Neural progenitor cell (in vitro differentiated cells): ENCODE results near the gene GALNT18. TPM values are rescaled to one million over a fixed set of nuclear protein-coding genes. Genes with fewer than 3 reads are reported as not detected.

Experiments used
- DNase-seq: peaks from one replicate; pipeline ENCODE4 v3.0.0-alpha.2; 2016; ENCODE audit warnings: low spot score
- H2AFZ ChIP-seq: fragments of 200-600 bp; sonication (generic); replicated peaks from 2 replicates; pipeline ENCODE4 v1.6.1; 2016; ENCODE audit warnings: antibody characterized with exemption
- H3F3A ChIP-seq: fragments of 200-600 bp; sonication (generic); 2 replicates; pipeline ENCODE4 v1.6.1; 2016; ENCODE audit warnings: antibody characterized with exemption, low read depth
- H3K27ac ChIP-seq: fragments of 200-600 bp; sonication (generic); 2 replicates; pipeline ENCODE4 v1.5.1; 2016; ENCODE audit warnings: mild to moderate bottlenecking
- H3K27me3 ChIP-seq: fragments of 200-600 bp; sonication (generic); 2 replicates; pipeline ENCODE4 v1.6.1; 2016; ENCODE audit warnings: mild to moderate bottlenecking, moderate library complexity
- H3K36me3 ChIP-seq: fragments of 200-600 bp; sonication (generic); 2 replicates; pipeline ENCODE4 v1.5.1; 2016
- H3K4me1 ChIP-seq: fragments of 200-600 bp; sonication (generic); 2 replicates; pipeline ENCODE4 v1.6.1; 2016; ENCODE audit warnings: mixed run types
- H3K4me2 ChIP-seq: fragments of 200-600 bp; sonication (generic); 2 replicates; pipeline ENCODE4 v1.6.1; 2016
- H3K4me3 ChIP-seq: fragments of 200-600 bp; sonication (generic); 2 replicates; pipeline ENCODE4 v1.5.1; 2016
- H3K79me2 ChIP-seq: fragments of 200-600 bp; sonication (generic); 2 replicates; pipeline ENCODE4 v1.6.1; 2016; ENCODE audit warnings: low read depth
- H3K9ac ChIP-seq: fragments of 200-600 bp; sonication (generic); 2 replicates; pipeline ENCODE4 v1.6.1; 2016
- H3K9me3 ChIP-seq: fragments of 200-600 bp; sonication (generic); 2 replicates; pipeline ENCODE4 v1.5.1; 2016; ENCODE audit warnings: low read depth
- H4K20me1 ChIP-seq: fragments of 200-600 bp; sonication (generic); 2 replicates; pipeline ENCODE4 v1.6.1; 2016; ENCODE audit warnings: low read depth
- H3K27ac Mint-ChIP-seq: 3 replicates; pipeline ENCODE4 v1.8.0; 2021; ENCODE audit warnings: mixed read lengths
- H3K27me3 Mint-ChIP-seq: 2 replicates; pipeline ENCODE4 v1.8.0; 2022; ENCODE audit warnings: low read depth, mild to moderate bottlenecking, inconsistent platforms, moderate library complexity, mixed read lengths; ENCODE audit not compliant: insufficient read depth
- H3K36me3 Mint-ChIP-seq: 3 replicates; pipeline ENCODE4 v1.8.0; 2021; ENCODE audit warnings: mixed read lengths
- H3K4me1 Mint-ChIP-seq: 3 replicates; pipeline ENCODE4 v1.8.0; 2021; ENCODE audit warnings: mixed read lengths
- H3K4me3 Mint-ChIP-seq: 3 replicates; pipeline ENCODE4 v1.8.0; 2021; ENCODE audit warnings: mild to moderate bottlenecking, moderate library complexity, mixed read lengths
- H3K9me3 Mint-ChIP-seq: 3 replicates; pipeline ENCODE4 v1.8.0; 2020; ENCODE audit warnings: mixed read lengths
- CTCF ChIP-seq: fragments of 200-600 bp; sonication (generic); IDR thresholded peaks from 2 replicates; pipeline ENCODE4 v1.5.1; 2017; ENCODE audit warnings: antibody characterized with exemption, mild to moderate bottlenecking
- EZH2 ChIP-seq: fragments of 200-600 bp; sonication (generic); IDR thresholded peaks from 2 replicates; pipeline ENCODE4 v1.6.1; 2017; ENCODE audit warnings: antibody characterized with exemption, mild to moderate bottlenecking, moderate library complexity
- EZH2phosphoT487 ChIP-seq: fragments of 200-600 bp; sonication (generic); IDR thresholded peaks from 2 replicates; pipeline ENCODE4 v1.6.1; 2017; ENCODE audit warnings: antibody characterized with exemption
- total RNA-seq: library from RNA; depleted of rRNA; stranded (reverse); fragments of >200 nt; gene quantifications from 2 replicates; pipeline ENCODE4 v1.2.3, GENCODE V29; 2015; ENCODE audit warnings: low replicate concordance

Gene GALNT18
- total RNA-seq, 1 donor from 2014 or later = 2.4 TPM

GRCh38 chr11:11458485-11458884, 163.3 kb downstream of the GALNT18 start:
- no peaks in the 10 kb centered on the region for H3K36me3 Mint-ChIP-seq
- H3K27ac ChIP-seq = no peak overlapping the region
- H3K27me3 ChIP-seq = no peaks in the 10 kb centered on the region
- no peaks in the 10 kb centered on the region for H3K36me3 ChIP-seq
- H3K79me2 ChIP-seq = no peaks in the 10 kb centered on the region
- H3K9me3 ChIP-seq = no peaks in the 10 kb centered on the region
- H3K27ac Mint-ChIP-seq = no peak overlapping the region
- H3K4me2 ChIP-seq = no peak overlapping the region
- H3K9me3 Mint-ChIP-seq = no peaks in the 10 kb centered on the region
- H3K4me3 ChIP-seq = no peak overlapping the region
- no peak overlapping the region for H2AFZ ChIP-seq
- DNase-seq = no peak
- TF ChIP-seq EZH2 (no peak), CTCF (no peak), EZH2phosphoT487 (no peak)
- H3K9ac ChIP-seq = no peak overlapping the region
- H3K4me3 Mint-ChIP-seq = no peak overlapping the region
- peaks cover 32% of the 10 kb centered on the region for H3K4me1 Mint-ChIP-seq
- no peaks in the 10 kb centered on the region for H3F3A ChIP-seq
- H4K20me1 ChIP-seq = no peaks in the 10 kb centered on the region
- H3K4me1 ChIP-seq = peaks cover 21% of the 10 kb centered on the region
- peaks cover 6% of the 10 kb centered on the region for H3K27me3 Mint-ChIP-seq

DNA sequence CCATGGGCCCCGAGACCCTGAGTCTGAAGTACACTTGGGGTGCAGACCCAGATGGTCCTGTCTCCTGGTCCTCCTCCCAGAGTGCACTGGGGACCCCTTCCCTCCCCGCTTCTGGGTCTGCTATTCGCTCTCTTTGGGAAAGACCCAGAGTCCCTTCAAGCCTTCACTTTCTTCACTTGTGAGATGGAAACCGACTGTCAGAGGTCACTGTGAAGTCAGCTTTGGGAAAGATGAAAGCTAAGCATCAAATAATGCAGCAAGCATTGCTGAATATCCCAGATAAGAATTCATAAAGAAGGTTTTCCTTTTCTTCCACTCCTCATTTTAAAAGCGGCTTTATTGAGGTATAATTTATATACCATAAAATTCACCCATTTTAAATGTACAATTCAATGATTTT, 163.8 kb downstream of the GALNT18 start:
- H3K4me1 Mint-ChIP-seq = peaks cover 28% of the 10 kb centered on the region
- H3K27ac ChIP-seq = no peak overlapping the region
- H2AFZ ChIP-seq = no peak overlapping the region
- H3K9me3 ChIP-seq = no peaks in the 10 kb centered on the region
- H3K4me3 ChIP-seq = no peak overlapping the region
- H3K36me3 ChIP-seq = no peaks in the 10 kb centered on the region
- peaks cover 3% of the 10 kb centered on the region for H3K9me3 Mint-ChIP-seq
- H3F3A ChIP-seq = no peaks in the 10 kb centered on the region
- no peaks in the 10 kb centered on the region for H4K20me1 ChIP-seq
- no peak overlapping the region for H3K4me2 ChIP-seq
- no peak overlapping the region for H3K9ac ChIP-seq
- H3K36me3 Mint-ChIP-seq = no peaks in the 10 kb centered on the region
- peaks cover 7% of the 10 kb centered on the region for H3K27me3 Mint-ChIP-seq
- DNase-seq = no peak
- peaks cover 18% of the 10 kb centered on the region for H3K4me1 ChIP-seq
- H3K27ac Mint-ChIP-seq = no peak overlapping the region
- TF ChIP-seq EZH2 (no peak), EZH2phosphoT487 (no peak)
- H3K4me3 Mint-ChIP-seq = no peak overlapping the region
- H3K27me3 ChIP-seq = no peaks in the 10 kb centered on the region
- H3K79me2 ChIP-seq = no peaks in the 10 kb centered on the region

DNA sequence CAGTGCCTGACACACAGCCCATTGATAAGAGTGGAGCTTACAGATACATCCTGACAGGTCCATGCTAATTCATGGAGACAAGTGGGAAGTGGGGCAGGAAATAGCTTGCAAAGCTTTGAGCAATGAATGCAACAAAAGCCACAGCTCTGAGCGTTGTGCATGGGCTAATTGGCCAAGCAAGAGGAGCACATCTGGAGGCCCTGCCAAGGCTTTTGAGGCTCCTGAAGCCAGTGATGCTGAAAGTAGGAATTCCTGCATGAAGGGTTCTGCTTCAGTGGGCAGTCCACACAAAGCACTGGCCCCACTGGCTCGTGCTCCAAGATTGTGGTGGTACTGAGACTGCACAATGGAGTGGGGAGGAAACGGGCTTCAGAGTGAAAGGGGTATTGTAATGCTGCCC, 164.9 kb downstream of the GALNT18 start:
- Mint-ChIP-seq H3K36me3 (no peaks in the 10 kb centered on the region), H3K9me3 (peaks cover 3% of the 10 kb centered on the region), H3K27ac (no peak overlapping the region), H3K27me3 (peaks cover 9% of the 10 kb centered on the region), H3K4me3 (no peak overlapping the region), H3K4me1 (peaks cover 26% of the 10 kb centered on the region)
- Histone ChIP-seq H3K79me2 (no peaks in the 10 kb centered on the region), H3K27me3 (no peaks in the 10 kb centered on the region), H3K4me1 (peaks cover 18% of the 10 kb centered on the region), H3K4me2 (no peak overlapping the region), H3K9me3 (no peaks in the 10 kb centered on the region), H3K36me3 (no peaks in the 10 kb centered on the region), H4K20me1 (no peaks in the 10 kb centered on the region), H2AFZ (no peak overlapping the region), H3K9ac (no peak overlapping the region), H3K27ac (no peak overlapping the region), H3K4me3 (no peak overlapping the region), H3F3A (no peaks in the 10 kb centered on the region)
- TF ChIP-seq CTCF (no peak), EZH2phosphoT487 (no peak), EZH2 (no peak)
- no peak for DNase-seq

- no peak overlapping the region for H3K9ac ChIP-seq
- H3K4me3 Mint-ChIP-seq = no peak overlapping the region
- no peaks in the 10 kb centered on the region for H3K27me3 ChIP-seq
- no peak overlapping the region for H3K27ac ChIP-seq
- no peak overlapping the region for H3K4me3 ChIP-seq
- H2AFZ ChIP-seq = no peak overlapping the region
- TF ChIP-seq EZH2phosphoT487 (no peak), CTCF (no peak), EZH2 (no peak)
- peaks cover 4% of the 10 kb centered on the region for H3K27me3 Mint-ChIP-seq
- H3K9me3 ChIP-seq = no peaks in the 10 kb centered on the region
- H3F3A ChIP-seq = no peaks in the 10 kb centered on the region
- peaks cover 18% of the 10 kb centered on the region for H3K4me1 ChIP-seq
- no peaks in the 10 kb centered on the region for H3K36me3 Mint-ChIP-seq
- H3K36me3 ChIP-seq = no peaks in the 10 kb centered on the region
- peaks cover 16% of the 10 kb centered on the region for H3K4me1 Mint-ChIP-seq
- DNase-seq = no peak
- peaks cover 3% of the 10 kb centered on the region for H3K9me3 Mint-ChIP-seq
- H3K27ac Mint-ChIP-seq = no peak overlapping the region
- H3K79me2 ChIP-seq = no peaks in the 10 kb centered on the region
- no peak overlapping the region for H3K4me2 ChIP-seq
- no peaks in the 10 kb centered on the region for H4K20me1 ChIP-seq
Measured at GRCh38 chr11:11454671-11455223, 167.1 kb downstream of the GALNT18 start.
